GM18909 (cell line): ENCODE results near the gene CDKL4.
"Not testable (repeated sequence)": the region's sequence is repeated elsewhere in the genome, so short reads cannot be mapped to it uniquely, and the experiment has no call there.

Source experiments
- ATAC-seq: cut with Tn5 transposase; IDR thresholded peaks from one replicate; pipeline ENCODE4 v1.9.1; 2021; ENCODE audit warnings: mild to moderate bottlenecking; ENCODE audit not compliant: unreplicated experiment, poor library complexity

CDKL4 gene

DNA sequence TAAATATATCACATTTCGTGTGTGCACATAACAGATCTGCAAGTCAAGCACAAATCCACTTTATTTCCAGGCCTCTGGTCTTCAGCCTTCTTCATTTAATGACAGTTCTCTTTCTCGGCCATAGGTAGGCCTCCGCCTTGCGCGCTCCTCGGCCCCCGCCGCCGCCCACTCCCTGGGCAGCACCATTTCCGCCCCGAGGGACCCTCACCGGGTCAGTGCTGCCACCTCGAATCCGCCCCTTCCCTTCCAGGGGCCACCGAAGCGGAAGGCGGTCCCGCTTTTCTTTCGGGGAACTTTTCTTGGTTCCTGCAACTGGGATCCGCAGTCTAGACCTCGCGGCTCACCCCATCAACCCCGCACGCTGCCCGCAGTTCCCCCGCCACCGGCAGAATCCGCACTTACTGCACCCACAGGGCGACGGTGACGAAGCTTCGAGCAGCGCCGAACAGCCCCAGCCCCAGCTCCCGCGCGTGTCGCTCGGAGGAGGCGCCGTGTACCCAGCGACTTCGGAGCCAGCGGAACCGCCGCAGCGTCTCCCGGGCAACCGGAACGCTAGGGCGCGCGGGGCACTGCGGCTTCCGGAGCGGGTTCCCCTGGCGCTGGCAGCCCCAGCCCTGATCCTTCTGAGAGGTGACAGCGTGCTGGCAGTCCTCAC, at the start of gene CDKL4:
CDKL4 (minus strand) TSS at position 502 of the 655 bp plus-strand sequence.
- no peak for ATAC-seq

DNA sequence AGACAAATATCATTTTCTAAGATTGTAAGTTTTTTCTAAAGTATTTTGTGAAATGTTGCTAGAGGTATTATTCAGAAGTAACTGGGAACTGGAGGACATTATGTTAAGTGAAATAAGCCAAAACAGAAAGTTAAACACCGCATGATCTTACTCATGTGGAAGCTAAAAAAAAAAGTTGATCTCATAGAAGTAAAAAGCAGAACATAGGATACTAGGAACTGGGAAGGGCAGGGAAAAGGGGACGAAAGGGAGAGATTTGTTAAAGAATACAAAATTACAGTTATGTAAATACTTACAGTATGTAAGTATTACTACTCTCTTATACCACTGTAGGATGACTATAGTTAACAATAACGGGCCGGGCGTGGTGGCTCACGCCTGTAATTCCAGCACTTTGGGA, 46.7 kb upstream of the CDKL4 start:
- ATAC-seq = no peak

DNA sequence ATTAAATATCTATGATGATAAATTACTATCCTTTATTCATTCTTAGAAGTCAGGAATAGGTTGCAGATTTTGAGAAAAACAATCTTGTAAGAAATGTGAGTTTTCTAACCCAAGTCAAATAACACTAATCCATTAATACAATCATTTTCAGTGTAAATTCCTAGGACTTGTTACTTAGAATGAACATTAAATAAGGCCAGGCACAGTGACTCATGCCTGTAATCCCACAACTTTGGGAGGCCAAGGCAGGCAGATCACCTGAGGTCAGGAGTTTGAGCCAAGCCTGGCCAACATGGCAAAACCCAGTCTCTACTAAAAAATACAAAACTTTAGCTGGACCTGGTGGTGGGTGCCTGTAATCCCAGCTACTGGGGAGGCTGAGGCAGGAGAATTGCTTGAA, 45.8 kb upstream of the CDKL4 start:
- no peak for ATAC-seq

DNA sequence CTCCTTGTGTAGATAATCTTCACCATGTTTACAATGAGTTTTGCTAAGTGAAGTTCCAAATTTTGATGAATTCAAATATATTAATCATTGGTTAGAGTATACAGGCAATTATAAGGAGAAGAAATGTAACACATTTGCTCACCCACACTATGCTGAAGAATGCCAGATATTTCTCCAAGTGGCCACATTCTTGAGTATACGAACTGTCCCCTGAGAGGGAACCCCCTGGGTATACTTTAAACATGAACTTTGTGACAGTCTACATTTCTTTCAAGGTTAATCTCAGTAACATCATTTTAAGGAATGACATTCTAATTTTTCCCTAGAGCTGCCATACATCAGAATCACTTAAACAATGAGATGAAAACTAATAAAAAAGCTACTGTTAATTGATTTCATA, 39.8 kb upstream of the CDKL4 start:
- no peak for ATAC-seq

DNA sequence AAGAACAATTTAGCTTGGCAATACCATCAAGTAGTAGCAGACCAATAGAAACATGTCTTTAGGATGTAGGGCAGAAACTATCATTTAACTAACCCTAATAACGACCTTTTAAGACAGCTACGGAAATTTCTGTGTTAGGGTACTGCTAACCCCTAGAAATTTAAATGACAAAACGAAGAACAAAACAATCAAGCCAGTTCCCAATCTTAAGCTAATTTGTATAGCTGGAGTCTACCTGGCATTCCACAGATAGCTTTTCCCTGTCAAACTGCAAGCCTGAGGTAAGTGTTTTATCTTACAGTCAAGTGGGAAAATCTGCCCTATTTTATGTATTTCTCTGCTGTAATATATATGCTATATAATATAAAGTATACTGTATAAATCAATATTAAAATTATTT, 37.6 kb upstream of the CDKL4 start:
- no peak for ATAC-seq

DNA sequence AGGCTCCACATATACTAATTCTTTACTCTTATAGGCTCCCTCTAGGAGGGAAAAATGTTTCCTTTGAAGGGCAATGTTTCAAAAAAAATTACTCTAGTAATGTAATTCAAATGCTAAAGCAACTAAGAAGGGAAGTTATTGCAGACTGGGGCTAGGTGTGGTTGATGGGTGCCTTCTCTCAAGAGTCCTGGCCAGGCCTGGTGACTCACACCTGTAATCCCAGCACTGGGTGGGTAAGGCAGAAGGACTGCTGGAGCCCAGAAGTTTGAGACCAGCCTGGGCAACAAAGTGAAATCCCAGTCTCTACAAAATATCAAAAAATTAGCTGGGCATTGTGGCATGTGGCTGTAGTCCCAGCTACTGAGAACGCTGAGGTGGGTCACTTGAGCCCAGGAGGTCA, 31.2 kb upstream of the CDKL4 start:
- ATAC-seq = no peak

DNA sequence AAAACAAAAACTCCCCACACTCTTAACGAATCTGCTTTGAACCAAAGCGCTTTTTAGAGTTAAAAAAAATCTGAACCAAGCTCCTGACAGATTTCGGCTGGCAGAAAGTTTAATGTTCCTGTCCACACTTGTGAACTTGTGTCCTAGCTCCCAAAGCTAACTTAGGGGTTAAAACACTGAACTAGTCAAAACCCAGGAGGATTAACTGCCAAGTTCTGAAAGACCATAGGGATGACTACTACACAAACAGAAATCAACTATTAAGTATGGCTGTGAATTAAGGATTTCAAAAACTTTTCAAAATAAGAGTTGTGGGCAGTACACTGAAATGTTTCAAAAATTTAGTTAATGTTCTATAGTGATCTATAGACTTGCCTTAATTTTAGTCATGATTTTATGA, 26.2 kb upstream of the CDKL4 start:
- ATAC-seq = no peak

DNA sequence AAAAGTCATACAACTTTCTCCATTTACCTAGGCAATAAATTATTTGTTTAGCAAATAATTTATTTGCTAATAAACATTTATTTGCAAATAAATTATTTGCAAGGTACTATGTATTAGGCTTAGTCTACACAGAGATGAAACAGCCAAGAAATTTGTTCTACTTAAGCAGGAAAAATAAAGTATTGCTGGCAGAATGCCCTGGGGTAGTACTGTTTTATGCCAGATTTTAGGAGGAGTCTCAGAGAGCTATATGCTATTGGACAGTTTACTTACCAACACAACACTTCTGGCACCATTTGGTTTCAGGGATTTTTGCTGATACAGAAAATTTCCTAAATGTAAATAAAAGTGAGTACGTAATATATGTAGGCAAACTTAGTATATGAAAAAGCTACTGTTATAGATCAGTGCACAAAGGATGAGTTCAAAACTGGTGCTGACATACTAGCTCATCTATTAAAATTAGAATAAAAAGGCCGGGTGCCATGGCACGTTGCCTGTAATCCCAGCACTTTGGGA, 23.2 kb upstream of the CDKL4 start:
- ATAC-seq = no peak

DNA sequence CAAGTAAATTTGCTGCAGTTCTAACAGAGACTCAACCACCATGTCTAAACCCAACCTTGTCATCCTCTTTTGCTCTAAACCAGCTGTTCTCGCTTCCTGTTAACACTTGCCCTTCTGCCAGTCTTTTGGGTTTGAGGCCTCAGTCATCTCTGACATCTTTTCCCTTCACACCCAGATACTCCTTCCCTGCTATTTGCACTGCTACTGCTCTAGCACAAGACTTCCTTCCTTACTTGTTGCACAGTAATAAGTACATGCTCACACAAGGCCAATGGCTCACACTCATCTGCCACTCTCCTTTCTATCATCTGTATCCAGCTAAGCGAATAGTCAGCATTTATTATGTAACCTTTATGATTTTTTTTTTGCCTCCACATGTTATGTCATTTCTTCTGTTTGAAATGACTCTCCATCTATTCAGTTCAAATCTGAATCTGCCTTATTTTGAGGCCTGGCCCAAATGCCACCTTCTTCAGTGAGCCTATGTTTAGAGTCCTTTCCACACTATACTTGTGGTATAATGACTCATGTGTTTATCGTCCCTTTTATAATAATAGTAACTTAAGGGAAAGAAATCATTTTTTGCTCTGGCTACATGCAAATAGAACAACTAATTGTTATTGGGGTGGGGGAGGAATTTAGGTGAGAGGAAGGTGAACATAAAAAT, 22.5 kb upstream of the CDKL4 start:
- peak; percentile 74 for ATAC-seq

DNA sequence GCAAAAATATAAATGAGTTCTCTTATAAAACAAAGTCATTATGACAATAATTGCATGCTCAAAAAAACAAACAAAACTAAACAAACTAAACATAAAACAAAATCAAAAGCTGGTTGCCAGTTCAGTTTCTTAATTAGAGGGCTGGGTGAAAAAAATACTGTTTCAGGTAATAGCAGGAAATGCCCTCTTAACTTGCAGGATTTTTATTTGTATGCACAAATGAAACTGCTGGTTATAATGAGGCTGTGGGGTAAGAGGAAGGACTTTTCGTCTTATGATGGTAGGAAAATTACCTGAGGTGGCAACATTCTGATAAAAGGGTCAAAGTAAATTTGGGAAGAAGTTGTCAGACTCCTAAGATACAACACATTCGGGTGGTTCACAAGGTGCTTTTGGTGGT, 21.5 kb upstream of the CDKL4 start:
- no peak for ATAC-seq

DNA sequence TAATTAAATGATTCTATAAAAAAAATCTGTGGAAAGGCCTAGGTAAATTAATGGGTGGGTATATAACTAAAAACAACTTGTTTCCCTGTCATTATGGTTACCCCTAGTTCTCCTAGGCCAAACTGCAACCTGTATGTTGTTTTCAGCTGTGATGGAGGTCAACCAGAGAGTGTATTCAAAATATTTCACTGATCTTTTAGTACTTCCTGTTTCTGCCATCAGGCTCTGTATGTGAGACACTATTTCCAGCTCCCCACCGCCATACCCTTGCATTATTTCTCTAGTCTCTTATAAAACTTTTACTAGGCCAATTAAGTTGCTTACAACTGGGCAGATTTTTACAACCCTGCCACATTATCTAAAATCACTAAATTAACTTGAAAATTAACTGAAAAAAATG, 21.0 kb upstream of the CDKL4 start:
- ATAC-seq = peak; percentile 74

DNA sequence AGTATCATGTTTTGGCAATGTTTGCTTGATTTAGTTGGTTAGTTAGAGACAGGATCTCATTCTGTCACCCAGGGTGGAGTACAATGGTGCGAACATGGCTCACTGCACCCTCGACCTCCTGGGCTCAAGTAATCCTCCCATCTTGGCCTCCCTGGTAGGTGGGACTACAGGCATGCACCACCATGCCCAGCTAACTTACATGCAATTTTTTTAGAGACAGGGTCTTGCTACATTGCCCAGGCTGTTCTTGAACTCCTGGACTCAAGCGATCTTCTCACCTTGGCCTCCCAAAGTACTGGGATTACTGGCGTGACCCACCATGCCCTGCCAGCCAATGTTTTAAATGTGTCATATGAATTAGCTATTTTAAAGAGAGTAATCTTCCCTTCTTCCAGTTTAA, 16.3 kb upstream of the CDKL4 start:
- ATAC-seq = no peak

DNA sequence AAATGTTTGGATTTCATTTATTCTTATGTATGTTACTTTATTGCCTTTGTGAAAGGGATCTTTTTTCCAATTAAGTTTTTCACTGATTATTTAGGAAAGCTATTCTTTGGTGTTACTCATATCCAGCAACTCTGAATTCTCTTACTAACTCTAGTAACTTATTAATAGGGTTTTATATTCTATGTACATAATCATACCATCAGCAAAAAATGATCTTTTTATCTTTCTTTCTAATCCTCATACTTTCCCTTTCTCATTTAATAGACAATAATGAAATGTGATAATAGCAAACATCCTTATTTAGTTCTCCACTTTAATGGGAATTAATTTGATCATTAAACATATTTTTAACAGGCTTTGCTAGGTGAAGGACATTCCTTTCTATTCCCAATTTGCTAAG, 12.3 kb upstream of the CDKL4 start:
- no peak for ATAC-seq

DNA sequence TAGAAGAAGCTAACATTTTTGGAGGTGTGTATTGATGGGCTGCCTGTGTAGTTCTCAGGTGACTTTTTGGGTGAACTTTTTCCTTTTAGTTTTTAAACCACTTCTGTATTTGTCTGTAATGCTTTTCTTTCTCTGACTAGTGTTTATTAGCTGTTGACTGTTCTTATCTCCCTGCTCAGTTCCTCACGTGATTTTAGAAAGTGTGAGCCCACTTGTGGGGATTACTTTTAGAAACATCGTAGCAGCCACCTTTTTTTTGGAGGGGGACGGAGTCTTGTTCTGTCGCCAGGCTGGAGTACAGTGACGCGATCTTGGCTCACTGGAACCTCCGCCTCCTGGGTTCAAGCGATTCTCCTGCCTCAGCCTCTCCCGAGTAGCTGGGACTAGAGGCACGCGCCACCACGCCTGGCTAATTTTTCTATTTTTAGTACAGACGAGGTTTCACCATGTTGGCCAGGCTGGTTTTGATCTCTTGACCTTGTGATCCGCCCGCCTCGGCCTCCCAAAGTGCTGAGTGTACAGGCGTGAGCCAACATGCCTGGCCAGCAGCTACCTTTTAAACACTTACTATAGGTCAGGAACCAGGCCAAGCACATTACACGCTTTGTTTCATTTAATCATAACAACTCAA, 9.2 kb upstream of the CDKL4 start:
- no peak for ATAC-seq

DNA sequence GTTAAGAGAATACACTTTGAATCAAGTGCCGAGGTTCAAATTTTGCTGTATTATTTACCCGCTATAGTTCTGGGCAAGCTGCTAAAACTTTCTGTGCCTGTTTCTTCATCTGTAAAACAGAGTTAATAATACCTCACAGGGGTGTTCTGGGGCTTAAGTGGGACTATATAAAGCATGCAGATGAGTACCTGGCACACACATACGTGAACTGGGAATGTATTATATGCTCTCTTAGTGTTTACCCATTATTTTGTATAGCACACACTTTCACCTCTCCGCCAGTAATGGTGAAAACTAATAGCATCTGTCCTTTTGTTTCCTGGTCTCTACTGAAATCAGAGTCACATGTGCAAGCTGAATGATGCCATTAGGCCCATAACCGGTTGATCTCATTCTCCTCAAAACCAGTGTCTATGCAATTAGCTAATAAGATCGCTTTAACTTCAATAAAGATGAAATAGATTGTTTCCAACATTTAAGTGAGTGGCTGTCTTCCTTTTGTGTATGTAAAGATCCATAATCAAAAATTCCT, 3.8 kb upstream of the CDKL4 start:
- ATAC-seq = no peak

DNA sequence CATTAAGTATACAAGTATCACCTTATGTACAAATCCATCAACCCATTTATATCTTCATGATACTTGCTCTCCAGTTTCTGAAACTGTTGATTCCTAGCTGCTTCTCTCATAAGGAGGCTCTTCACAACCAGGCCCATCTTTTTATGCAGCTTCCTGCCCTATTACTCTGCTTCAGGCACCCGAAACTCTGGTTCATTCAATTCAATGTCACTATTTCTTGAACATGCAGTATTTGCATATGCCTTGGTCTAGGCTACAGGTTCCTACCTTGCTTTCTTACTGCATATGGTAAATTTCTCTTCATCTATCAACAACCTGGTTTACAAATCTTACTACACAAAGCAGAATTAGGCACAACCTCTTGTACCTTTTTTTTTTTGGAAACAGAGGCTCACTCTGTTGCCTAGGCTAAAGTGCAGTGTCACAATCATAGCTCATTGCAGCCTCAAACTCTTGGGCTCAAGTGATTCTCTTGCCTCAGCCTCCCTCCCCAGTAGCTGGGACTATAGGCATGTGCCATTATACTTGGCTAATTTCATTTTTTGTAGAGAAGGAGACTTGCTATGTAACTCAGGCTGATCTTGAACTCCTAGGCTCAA, 2.7 kb upstream of the CDKL4 start:
- ATAC-seq = no peak

DNA sequence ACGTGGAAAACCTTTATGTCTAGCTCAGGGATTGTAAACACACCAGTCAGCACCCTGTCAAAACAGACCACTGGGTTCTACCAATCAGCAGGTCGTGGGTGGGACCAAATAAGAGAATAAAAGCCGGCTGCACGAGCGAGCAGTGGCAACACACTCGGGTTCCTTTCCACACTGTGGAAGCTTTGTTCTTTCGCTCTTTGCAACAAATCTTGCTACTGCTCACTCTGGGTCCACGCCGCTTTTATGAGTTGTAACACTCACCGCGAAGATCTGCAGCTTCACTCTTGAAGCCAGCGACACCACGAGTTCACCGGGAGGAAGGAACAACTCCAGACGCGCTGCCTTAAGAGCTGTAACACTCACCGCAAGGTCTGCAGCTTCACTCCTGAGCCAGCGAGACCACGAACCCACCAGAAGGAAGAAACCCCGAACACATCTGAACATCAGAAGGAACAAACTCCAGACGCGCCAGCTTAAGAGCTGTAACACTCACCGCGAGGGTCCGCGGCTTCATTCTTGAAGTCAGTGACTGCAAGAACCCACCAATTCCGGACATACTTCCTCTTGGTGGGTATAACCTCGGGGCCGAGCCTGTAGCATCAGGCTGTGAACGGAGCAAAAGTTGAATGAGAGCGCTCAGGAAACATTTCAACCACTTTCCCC, 1.3 kb upstream of the CDKL4 start:
- not testable (repeated sequence) for ATAC-seq

DNA sequence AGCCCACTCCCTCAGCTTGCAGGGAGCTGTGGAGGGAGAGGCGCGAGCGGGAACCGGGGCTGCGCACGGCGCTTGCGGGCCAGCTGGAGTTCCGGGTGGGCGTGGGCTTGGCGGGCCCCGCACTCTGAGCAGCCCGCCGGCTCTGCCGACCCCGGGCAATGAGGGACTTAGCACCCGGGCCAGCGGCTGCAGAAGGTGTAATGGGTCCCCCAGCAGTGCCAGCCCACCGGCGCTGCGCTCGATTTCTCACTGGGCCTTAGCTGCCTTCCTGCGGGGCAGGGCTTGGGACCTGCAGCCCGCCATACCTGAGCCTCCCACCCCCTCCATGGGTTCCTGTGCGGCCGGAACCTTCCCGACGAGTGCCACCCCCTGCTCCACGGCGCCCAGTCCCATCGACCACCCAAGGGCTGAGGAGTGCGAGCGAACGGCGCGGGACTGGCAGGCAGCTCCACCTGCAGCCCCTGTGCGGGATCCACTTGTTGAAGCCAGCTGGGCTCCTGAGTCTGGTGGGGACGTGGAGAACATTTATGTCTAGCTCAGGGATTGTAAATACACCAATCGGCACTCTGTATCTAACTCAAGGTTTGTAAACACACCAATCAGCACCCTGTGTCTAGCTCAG, 582 bp upstream of the CDKL4 start:
- ATAC-seq = not testable (repeated sequence)

DNA sequence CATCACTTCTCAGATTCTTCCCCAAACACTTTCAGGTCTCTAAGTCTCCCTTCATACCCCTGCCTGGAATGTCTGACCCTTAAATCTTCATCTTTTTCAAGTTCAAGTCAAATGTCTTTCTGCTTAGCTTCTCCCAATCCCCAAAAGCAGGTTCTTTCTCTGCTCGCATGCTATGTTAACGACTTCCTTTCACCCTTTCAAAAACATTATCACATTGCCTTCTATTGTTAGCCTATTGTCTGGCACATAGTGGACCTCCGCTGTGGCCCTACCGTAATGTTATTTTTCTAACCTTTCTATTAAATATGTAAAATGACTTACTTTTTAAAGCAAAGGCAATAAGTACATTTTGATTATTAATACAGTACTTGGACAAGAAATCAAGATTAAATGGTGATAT, 2.2 kb downstream of the CDKL4 start:
- ATAC-seq = no peak

DNA sequence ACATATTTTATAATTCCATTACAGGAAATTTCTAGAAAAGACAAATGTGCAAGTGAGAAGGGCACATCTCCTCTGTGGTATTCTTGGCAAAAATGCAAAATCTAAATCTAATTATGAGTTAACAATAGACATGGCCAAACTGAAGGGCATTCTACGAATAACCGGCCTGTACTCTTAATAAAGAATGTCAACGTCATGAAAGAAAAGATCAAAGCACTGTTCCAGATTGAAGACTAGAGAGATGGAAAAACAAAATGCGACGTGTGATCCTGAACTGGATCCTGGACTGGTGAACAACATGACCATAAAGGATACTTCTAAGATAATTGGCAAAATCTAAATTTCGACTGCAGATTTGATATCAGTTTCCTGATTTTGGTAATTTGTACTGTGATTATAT, 3.0 kb downstream of the CDKL4 start:
- ATAC-seq = no peak
